GM12864 (cell line): ENCODE measurements around the gene IFT74.

Source experiments
- DNase-seq: peaks from one replicate; pipeline ENCODE4 v3.0.0-alpha.2; 2011; ENCODE audit warnings: low read depth
- H3K4me3 ChIP-seq: 2 replicates; pipeline ENCODE4 v1.5.1; 2011; ENCODE audit warnings: mild to moderate bottlenecking, low read depth, low read length, control low read depth
- TF ChIP-seq, protein P1 (sequence below): IDR thresholded peaks from 2 replicates; pipeline ENCODE4 v1.5.1; 2011; ENCODE audit warnings: low read depth, mild to moderate bottlenecking, moderate library complexity, low read length, control low read depth, inconsistent platforms; ENCODE audit errors: missing control alignments

Gene IFT74

GRCh38 chr9:26937816-26938371 lies 18.3 kb upstream of the IFT74 start:
- no peak overlapping the region for H3K4me3 ChIP-seq
- TF ChIP-seq, protein P1, sequence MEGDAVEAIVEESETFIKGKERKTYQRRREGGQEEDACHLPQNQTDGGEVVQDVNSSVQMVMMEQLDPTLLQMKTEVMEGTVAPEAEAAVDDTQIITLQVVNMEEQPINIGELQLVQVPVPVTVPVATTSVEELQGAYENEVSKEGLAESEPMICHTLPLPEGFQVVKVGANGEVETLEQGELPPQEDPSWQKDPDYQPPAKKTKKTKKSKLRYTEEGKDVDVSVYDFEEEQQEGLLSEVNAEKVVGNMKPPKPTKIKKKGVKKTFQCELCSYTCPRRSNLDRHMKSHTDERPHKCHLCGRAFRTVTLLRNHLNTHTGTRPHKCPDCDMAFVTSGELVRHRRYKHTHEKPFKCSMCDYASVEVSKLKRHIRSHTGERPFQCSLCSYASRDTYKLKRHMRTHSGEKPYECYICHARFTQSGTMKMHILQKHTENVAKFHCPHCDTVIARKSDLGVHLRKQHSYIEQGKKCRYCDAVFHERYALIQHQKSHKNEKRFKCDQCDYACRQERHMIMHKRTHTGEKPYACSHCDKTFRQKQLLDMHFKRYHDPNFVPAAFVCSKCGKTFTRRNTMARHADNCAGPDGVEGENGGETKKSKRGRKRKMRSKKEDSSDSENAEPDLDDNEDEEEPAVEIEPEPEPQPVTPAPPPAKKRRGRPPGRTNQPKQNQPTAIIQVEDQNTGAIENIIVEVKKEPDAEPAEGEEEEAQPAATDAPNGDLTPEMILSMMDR = no peak
- no peak for DNase-seq

GRCh38 chr9:26939955-26940711 lies 16.1 kb upstream of the IFT74 start:
- no peak for DNase-seq
- TF ChIP-seq, protein P1 = no peak
- no peak overlapping the region for H3K4me3 ChIP-seq

DNA sequence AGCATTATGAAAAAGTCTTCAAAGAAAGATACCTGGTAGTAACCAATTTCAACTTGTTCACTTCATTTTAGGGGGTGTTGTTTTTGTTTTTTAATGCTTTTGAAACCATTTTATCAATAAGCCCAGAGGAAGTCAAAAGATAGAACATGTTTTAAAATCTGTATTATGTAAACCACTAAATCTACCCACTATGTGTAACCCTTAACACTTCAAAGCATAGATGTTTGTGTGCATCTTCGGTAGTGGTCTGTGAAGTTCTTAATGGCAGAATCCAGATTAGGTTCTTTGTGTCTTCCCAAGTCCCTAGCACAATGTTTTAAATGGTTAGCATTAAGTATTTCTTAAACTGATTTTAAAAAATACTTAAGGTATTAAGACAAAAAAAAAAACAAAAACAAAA lies 15.4 kb upstream of the IFT74 start:
- TF ChIP-seq, protein P1 = no peak
- DNase-seq = no peak
- H3K4me3 ChIP-seq = no peak overlapping the region

- peak overlapping the region; percentile 100 for H3K4me3 ChIP-seq
- no peak for DNase-seq
- TF ChIP-seq, protein P1 = no peak
Measured at GRCh38 chr9:26945591-26945990, 10.6 kb upstream of the IFT74 start.

- TF ChIP-seq, protein P1 = peak; percentile 22
- H3K4me3 ChIP-seq = peak within 1 kb of the TSS; percentile 100
Measured at GRCh38 chr9:26946753-26947727, 9.2 kb upstream of the IFT74 start, which contains the start of gene PLAA. TSS of gene PLAA (minus strand) at chr9:26947242. CDS start at chr9:26947045, 197 bp downstream.

GRCh38 chr9:26947736-26948135 lies 8.5 kb upstream of the IFT74 start:
- no peak for DNase-seq
- peak overlapping the region; percentile 100 for H3K4me3 ChIP-seq
- TF ChIP-seq, protein P1 = no peak

More at GRCh38 chr9:26946753-26947727, 9.2 kb upstream of the IFT74 start, which contains the start of gene PLAA:
- peak; percentile 74 for DNase-seq
